Esophagus squamous epithelium (tissue), 4 donors: Measurements from ENCODE around the gene OR52I1.

ENCODE experiments used
- CTCF ChIP-seq, 6 experiments: fragments of 450-650 bp in 4 of 6; fragments of 200-600 bp in 2 of 6; sonication (generic) in 2 of 6; IDR thresholded peaks; one replicate each; pipeline ENCODE4 v1.5.1; 2016 to 2019; ENCODE audit warnings: antibody characterized with exemption in 6 of 6, mild to moderate bottlenecking in 4 of 6, moderate library complexity in 4 of 6
- POLR2A ChIP-seq, 4 donors: fragments of 450-650 bp; IDR thresholded peaks; one replicate each; pipeline ENCODE4 v1.6.1; 2017; ENCODE audit warnings: antibody characterized with exemption in 4 of 4, mild to moderate bottlenecking in 4 of 4, moderate library complexity in 3 of 4

GRCh38 chr11:4626207-4627099 lies 32.6 kb downstream of the OR52I1 start:
- peak in 5 of 6 experiments; percentile 48 to 70 (median 53) for TF ChIP-seq CTCF (IDR thresholded peaks at IDR 0.05)
- no peak for TF ChIP-seq POLR2A (IDR thresholded peaks at IDR 0.05)
